Activated naive CD8-positive, alpha-beta T cell treated with anti-CD3 and anti-CD28 coated beads, Interleukin-2, amount 10 ng/mL, durations not matched to agents 7 days and 5 days (primary cell): ENCODE results near the gene SLC35F3. TPM values are rescaled to one million over a fixed set of nuclear protein-coding genes. Genes with fewer than 3 reads are reported as not detected.

ENCODE experiments used
- ATAC-seq: fragments of 150-1000 bp; cut with Tn5 transposase; one replicate; pipeline ENCODE4 v1.10.0; 2021; ENCODE audit warnings: low read depth, moderate library complexity
- POLR2A ChIA-PET: fragments of 350-600 bp; sonication (Branson Sonifier 250); formaldehyde crosslinking; loops from one replicate; lab custom pipeline; 2021; ENCODE audit warnings: antibody characterized with exemption; lab: Charles Lee
- DNase-seq: peaks from one replicate; pipeline ENCODE4 v3.0.0; 2021
- H3K27ac Mint-ChIP-seq: one replicate; pipeline ENCODE4 v1.8.0; 2022; ENCODE audit warnings: mild to moderate bottlenecking, mixed read lengths
- H3K27me3 Mint-ChIP-seq: one replicate; pipeline ENCODE4 v1.8.0; 2022; ENCODE audit warnings: mild to moderate bottlenecking, moderate library complexity, mixed read lengths
- H3K36me3 Mint-ChIP-seq: one replicate; pipeline ENCODE4 v1.8.0; 2021; ENCODE audit warnings: mild to moderate bottlenecking, mixed read lengths
- H3K4me1 Mint-ChIP-seq: one replicate; pipeline ENCODE4 v1.8.0; 2021; ENCODE audit warnings: mixed read lengths
- H3K4me3 Mint-ChIP-seq: one replicate; pipeline ENCODE4 v1.8.0; 2022; ENCODE audit warnings: mild to moderate bottlenecking, moderate library complexity, mixed read lengths
- H3K9me3 Mint-ChIP-seq: one replicate; pipeline ENCODE4 v1.8.0; 2021; ENCODE audit warnings: mixed read lengths
- total RNA-seq, 2 experiments: library from RNA; stranded (reverse); gene quantifications; one replicate each; pipeline ENCODE4 v1.2.3, GENCODE V29; 2021

The SLC35F3 gene
- total RNA-seq, 2 experiments from 2014 or later, result 33.8 to 36.4 TPM

DNA sequence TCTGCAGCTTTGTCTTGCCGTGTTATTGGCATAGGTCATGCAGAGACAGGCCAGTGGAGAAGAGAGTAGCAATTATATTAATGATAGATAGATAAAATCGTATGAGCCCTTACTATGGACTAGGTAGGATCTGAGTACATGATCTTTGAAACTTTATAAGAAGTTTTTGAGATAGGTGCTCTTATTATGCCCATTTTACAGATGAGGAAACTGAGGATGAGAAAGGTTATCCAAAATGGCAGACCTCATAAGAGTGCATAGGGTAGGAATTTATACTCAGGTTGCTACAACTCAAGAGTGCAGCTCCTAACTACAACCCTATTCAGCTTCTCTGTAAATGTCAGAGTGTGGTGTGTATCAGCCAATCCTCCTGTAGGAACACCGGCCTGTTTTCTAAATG is 89.6 kb downstream of the SLC35F3 start:
- DNase-seq (no peak), ATAC-seq (no peak)
- no peak overlapping the region for H3K4me3 Mint-ChIP-seq
- H3K4me1 Mint-ChIP-seq, result no peaks in the 10 kb centered on the region
- no peaks in the 10 kb centered on the region for H3K36me3 Mint-ChIP-seq
- no peak overlapping the region for H3K27ac Mint-ChIP-seq
- no peaks in the 10 kb centered on the region for H3K9me3 Mint-ChIP-seq
- H3K27me3 Mint-ChIP-seq, result peaks cover 9% of the 10 kb centered on the region
- POLR2A ChIA-PET, result no interaction called here

DNA sequence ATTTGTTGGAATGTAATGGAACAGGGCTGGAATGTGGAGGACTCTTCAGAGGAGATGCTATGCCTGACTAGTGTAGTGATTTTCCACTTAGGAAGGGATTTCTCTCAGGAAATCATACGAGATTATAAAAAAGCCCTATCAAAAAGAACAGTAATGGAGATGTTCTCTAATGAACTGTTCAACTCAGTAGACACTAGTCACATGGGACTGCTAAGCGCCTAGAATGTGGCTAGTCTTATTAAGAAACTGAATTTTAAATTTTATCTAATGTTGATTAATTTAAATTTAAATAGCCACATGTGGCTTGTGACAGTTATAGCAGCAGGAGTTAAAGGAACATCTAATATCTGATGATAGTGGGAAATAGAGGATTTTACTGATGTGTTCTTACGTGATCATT is 94.0 kb downstream of the SLC35F3 start:
- H3K27me3 Mint-ChIP-seq, result peaks cover 2% of the 10 kb centered on the region
- DNase-seq (no peak), ATAC-seq (no peak)
- H3K4me1 Mint-ChIP-seq, result no peaks in the 10 kb centered on the region
- POLR2A ChIA-PET, result no interaction called here
- H3K9me3 Mint-ChIP-seq, result no peaks in the 10 kb centered on the region
- no peak overlapping the region for H3K4me3 Mint-ChIP-seq
- no peak overlapping the region for H3K27ac Mint-ChIP-seq
- H3K36me3 Mint-ChIP-seq, result no peaks in the 10 kb centered on the region

DNA sequence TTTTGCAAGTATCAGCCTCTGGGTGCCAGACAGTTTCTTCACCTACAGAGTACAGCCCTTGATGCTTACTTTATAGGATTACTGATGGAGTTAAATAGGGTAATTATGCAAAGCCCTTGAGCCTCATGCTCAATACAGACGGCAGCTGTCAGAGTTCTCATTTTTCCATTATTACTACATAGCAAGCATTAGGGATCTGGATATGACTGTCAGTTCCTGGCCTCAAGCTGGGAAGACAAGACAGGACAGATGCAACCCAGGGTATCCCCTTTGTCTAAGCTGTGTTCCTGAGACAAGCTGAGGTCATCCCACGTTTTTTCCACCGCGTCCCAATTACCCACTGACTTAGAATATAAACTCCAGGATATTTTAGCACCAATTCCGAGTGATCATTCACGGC is 94.4 kb downstream of the SLC35F3 start:
- H3K9me3 Mint-ChIP-seq, result no peaks in the 10 kb centered on the region
- H3K27ac Mint-ChIP-seq, result no peak overlapping the region
- DNase-seq, result no peak
- ATAC-seq, result no peak
- no peaks in the 10 kb centered on the region for H3K36me3 Mint-ChIP-seq
- POLR2A ChIA-PET, result no interaction called here
- H3K27me3 Mint-ChIP-seq, result peaks cover 2% of the 10 kb centered on the region
- no peaks in the 10 kb centered on the region for H3K4me1 Mint-ChIP-seq
- no peak overlapping the region for H3K4me3 Mint-ChIP-seq

DNA sequence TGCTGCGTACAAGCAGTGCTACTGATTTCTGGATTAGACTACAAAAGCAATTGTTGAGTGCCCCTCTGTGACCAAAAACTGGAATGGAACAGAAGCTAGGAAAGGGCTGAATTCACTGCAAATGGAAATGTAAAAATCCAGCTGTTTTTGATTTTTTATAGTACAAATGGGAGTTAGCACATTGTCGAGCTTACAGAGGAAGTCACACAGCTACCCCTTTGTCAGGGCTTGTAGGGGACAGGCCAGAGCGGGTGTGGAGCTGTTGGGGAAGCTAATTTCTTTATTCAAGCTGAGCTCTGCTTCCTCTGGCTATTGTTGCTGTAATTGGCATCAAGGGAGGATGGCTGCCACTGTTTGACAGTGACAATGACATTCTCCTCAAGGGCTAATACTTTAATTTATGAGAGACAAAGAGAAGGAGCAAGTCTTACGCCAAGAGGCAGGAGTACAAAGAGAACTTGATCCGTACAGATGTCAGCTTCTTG is 96.1 kb downstream of the SLC35F3 start:
- Mint-ChIP-seq H3K4me1 (no peaks in the 10 kb centered on the region), H3K9me3 (no peaks in the 10 kb centered on the region), H3K27ac (no peak overlapping the region), H3K27me3 (peaks cover 2% of the 10 kb centered on the region), H3K36me3 (no peaks in the 10 kb centered on the region), H3K4me3 (no peak overlapping the region)
- POLR2A ChIA-PET, result no interaction called here
- DNase-seq (no peak), ATAC-seq (no peak)

DNA sequence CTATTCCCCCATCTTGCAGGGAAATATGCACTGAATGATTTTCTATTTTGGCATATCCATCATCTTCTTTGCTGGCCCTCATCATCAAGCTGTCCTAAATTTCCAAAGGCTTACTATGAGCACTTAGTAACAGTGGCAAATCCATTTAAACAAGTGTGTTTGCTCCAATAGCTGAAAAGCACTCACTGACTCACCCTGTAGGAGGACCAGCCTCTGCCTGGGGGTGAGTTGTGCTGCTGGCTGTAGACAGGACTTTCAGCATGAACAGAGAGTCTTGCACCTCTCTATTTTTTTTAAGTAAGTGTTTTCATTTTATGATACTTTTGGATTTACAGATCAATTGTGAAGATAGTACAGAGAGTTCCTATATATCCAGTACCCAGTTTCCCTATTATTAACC is 97.3 kb downstream of the SLC35F3 start:
- no peak for DNase-seq
- POLR2A ChIA-PET, result no interaction called here
- H3K4me1 Mint-ChIP-seq, result no peaks in the 10 kb centered on the region
- peaks cover 5% of the 10 kb centered on the region for H3K27me3 Mint-ChIP-seq
- no peaks in the 10 kb centered on the region for H3K36me3 Mint-ChIP-seq
- H3K27ac Mint-ChIP-seq, result no peak overlapping the region
- no peaks in the 10 kb centered on the region for H3K9me3 Mint-ChIP-seq
- no peak for ATAC-seq
- no peak overlapping the region for H3K4me3 Mint-ChIP-seq

DNA sequence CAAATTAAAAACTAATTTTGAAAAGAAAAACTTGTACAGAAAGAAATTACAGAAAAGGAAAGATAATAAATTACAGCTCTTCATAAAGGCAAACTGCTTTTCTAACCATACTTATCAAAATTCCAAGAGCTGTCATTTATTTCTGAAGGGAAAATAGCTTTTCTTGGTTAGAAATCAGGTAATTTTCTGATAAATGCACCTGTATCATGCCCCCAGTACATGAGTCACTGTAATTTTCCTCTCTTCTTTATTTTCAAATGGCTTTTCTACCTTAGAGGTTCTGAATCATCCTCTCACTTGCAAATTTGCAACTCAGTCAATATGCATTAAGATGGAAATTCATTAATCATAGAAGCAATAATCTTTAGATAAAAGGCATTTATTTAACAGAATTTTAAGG is 100.1 kb downstream of the SLC35F3 start:
- Mint-ChIP-seq H3K4me3 (no peak overlapping the region), H3K27ac (no peak overlapping the region), H3K27me3 (peaks cover 7% of the 10 kb centered on the region), H3K36me3 (no peaks in the 10 kb centered on the region), H3K4me1 (no peaks in the 10 kb centered on the region), H3K9me3 (no peaks in the 10 kb centered on the region)
- DNase-seq (no peak), ATAC-seq (no peak)
- POLR2A ChIA-PET, result no interaction called here

DNA sequence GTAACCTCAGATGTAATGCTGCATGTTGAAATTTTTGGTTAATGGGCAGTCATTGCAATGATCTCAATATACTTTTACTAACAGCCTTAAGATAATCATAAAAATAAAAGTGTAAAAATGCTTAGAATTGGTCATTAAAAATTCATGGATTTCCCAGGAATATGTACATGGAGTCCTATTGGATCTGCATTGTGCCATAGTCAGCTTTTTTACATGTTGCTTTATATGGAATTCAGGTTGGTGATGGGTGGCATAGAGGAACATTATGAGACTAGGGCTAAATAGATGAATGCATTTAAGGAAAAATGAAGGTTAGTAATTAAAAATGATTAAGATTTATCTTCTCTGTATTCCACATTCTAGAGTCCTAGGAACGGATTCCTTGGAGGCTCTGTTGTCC is 103.2 kb downstream of the SLC35F3 start:
- Mint-ChIP-seq H3K9me3 (no peaks in the 10 kb centered on the region), H3K4me3 (no peak overlapping the region), H3K27ac (no peak overlapping the region), H3K27me3 (peaks cover 10% of the 10 kb centered on the region), H3K4me1 (no peaks in the 10 kb centered on the region), H3K36me3 (no peaks in the 10 kb centered on the region)
- DNase-seq (no peak), ATAC-seq (no peak)
- POLR2A ChIA-PET, result no interaction called here

DNA sequence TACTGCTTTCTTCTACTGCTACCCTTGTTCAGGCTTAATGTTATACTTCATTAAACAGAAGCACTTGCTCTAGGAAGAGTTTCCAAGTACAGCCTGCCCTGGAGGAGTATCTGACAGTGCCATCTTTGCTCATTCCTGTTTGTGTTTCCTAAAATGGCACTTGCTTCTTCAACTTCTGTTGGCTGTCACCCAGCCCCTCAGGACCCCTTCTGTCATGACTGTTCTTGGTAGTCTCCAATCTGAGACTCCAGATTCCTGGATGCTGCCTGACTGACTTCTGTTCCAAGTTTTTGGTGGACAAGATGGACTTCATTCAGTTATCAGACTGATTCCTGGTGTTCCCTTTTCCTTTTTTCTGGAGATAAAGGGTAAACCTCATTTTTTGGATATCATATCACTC is 104.1 kb downstream of the SLC35F3 start:
- ATAC-seq (no peak), DNase-seq (no peak)
- Mint-ChIP-seq H3K27me3 (peaks cover 14% of the 10 kb centered on the region), H3K4me1 (no peaks in the 10 kb centered on the region), H3K36me3 (no peaks in the 10 kb centered on the region), H3K27ac (no peak overlapping the region), H3K4me3 (no peak overlapping the region), H3K9me3 (no peaks in the 10 kb centered on the region)
- POLR2A ChIA-PET, result no interaction called here

DNA sequence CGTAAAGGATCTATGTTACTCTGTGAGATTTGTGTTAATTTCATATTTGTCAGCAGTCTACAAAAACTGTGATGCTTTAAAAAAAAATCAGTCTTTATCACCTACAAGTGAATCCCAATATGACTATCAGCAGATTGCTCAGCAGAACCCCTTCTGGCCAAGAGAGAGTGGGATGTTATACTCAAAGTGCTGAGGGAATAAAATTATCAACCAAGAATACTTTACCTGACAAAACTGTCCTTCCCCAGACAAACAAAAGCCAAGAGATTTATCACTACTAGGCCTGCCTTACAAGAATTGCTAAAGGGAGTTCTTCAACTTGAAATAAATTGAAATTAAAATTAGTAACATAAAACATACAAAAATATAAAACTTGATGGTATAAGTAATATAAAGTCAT is 105.2 kb downstream of the SLC35F3 start:
- Mint-ChIP-seq H3K9me3 (no peaks in the 10 kb centered on the region), H3K4me1 (no peaks in the 10 kb centered on the region), H3K27me3 (peaks cover 17% of the 10 kb centered on the region), H3K36me3 (no peaks in the 10 kb centered on the region), H3K27ac (no peak overlapping the region), H3K4me3 (no peak overlapping the region)
- DNase-seq (no peak), ATAC-seq (no peak)
- POLR2A ChIA-PET, result no interaction called here

DNA sequence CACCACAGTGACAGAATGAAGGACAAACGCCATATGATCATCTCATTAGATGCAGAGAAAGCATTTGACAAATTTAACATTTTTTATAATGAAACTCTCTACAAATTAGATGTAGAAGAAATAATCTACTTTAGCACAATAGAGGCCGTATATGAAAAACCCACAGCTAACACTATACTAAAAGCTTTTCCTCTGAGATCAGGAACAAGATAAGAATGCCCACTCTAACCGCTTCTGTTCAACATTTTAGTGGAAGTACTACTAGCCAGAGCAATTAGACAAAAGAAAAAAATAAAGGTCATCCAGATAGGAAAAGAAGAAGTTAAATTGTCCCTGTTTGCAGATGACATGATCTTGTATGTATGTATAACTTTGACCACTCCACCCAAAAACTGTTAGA is 109.7 kb downstream of the SLC35F3 start:
- POLR2A ChIA-PET, result no interaction called here
- Mint-ChIP-seq H3K27ac (no peak overlapping the region), H3K4me3 (no peak overlapping the region), H3K4me1 (no peaks in the 10 kb centered on the region), H3K36me3 (no peaks in the 10 kb centered on the region), H3K27me3 (peaks cover 12% of the 10 kb centered on the region), H3K9me3 (no peaks in the 10 kb centered on the region)
- DNase-seq (no peak), ATAC-seq (no peak)

DNA sequence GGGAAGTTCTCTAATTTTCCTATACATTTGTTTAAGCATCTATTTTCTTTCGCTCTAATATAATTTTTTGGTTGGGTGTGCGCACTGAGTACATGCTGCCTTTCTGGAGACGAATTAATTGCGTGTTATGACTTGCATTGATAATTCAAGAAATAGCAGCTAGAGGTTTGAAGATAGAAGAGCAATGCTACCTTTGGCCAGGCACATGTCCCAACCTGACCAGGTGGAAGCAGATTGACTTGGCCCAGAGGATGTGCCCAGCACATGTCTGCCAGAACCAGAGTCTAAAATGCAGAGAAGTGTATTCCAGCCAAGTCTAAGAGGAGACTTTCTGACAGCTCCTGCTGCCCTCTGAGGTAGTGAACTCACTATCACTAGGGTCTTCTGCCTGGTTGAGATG is 114.3 kb downstream of the SLC35F3 start:
- ATAC-seq (no peak), DNase-seq (no peak)
- POLR2A ChIA-PET, result no interaction called here
- no peaks in the 10 kb centered on the region for H3K4me1 Mint-ChIP-seq
- H3K4me3 Mint-ChIP-seq, result no peak overlapping the region
- H3K27ac Mint-ChIP-seq, result no peak overlapping the region
- H3K9me3 Mint-ChIP-seq, result no peaks in the 10 kb centered on the region
- no peaks in the 10 kb centered on the region for H3K36me3 Mint-ChIP-seq
- H3K27me3 Mint-ChIP-seq, result peaks cover 4% of the 10 kb centered on the region

DNA sequence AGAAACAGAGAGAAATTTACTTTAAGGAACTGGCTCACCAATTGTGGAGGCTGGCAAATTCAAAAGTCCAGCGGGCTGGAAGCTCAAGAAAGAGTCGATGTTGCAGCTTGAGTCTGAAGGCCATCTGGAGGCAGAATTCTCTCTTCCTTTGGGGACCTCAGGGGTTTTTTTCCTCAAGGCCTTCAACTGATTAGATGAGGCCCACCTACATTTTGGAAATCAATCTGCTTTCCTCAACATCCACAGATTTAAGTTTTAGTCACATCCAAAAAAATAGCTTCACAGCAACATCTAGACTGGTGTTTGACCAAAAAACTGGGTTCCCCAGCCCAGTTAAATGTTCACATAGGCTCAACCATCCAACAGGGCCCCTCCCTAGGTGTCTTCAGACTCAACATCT is 114.9 kb downstream of the SLC35F3 start:
- H3K4me3 Mint-ChIP-seq, result no peak overlapping the region
- no peaks in the 10 kb centered on the region for H3K4me1 Mint-ChIP-seq
- POLR2A ChIA-PET, result interaction anchor here (0.6 kb wide), 1 partner anchor 602 kb away, joined by 3 read pairs; no protein-coding TSS in a partner anchor

DNA sequence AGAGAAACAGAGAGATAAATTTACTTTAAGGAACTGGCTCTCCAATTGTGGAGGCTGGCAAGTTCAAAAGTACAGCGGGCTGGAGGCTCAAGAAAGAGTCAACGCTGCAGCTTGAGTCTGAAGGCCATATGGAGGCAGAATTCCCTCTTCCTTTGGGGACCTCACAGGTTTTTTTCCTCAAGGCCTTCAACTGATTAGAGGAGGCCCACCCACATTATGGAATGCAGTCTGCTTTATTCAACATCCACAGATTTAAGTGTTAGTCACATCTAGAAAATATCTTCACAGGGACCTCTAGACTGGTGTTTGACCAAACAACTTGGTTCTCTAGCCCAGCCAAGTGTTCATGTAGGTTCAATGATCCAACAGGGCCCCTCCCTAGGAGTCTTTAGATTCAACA is 117.8 kb downstream of the SLC35F3 start:
- Mint-ChIP-seq H3K27me3 (no peaks in the 10 kb centered on the region), H3K4me1 (no peaks in the 10 kb centered on the region), H3K27ac (no peak overlapping the region), H3K9me3 (no peaks in the 10 kb centered on the region), H3K36me3 (no peaks in the 10 kb centered on the region), H3K4me3 (no peak overlapping the region)
- POLR2A ChIA-PET, result no interaction called here
- no peak for ATAC-seq
- no peak for DNase-seq

More for the DNA sequence above, 114.9 kb downstream of the SLC35F3 start:
- DNase-seq (no peak), ATAC-seq (no peak)
- Mint-ChIP-seq H3K27me3 (peaks cover 1% of the 10 kb centered on the region), H3K36me3 (no peaks in the 10 kb centered on the region), H3K9me3 (no peaks in the 10 kb centered on the region), H3K27ac (no peak overlapping the region)

DNA sequence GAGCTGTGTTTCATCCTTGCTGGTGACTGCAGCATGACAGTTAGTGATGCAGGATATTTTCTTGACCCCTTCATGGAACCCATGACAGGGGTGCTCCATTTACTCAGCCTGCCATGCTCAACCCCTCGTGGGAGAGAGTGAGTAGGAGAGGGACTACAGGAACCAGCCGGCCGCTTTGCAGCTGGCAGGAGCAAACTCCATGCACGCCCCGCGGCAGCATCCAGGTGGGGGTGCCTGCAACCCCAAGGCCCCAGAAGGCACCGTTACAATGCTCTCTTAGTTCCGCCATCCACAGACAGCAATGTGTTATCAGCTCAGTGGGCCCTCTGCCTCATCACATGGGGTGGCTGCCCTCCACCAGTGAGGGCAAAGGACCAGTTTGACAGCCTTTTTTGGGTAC is 135.1 kb downstream of the SLC35F3 start:
- ATAC-seq (no peak), DNase-seq (no peak)
- no peaks in the 10 kb centered on the region for H3K36me3 Mint-ChIP-seq
- no peak overlapping the region for H3K27ac Mint-ChIP-seq
- no peak overlapping the region for H3K4me3 Mint-ChIP-seq
- no peaks in the 10 kb centered on the region for H3K9me3 Mint-ChIP-seq
- no peaks in the 10 kb centered on the region for H3K4me1 Mint-ChIP-seq
- H3K27me3 Mint-ChIP-seq, result peaks cover 8% of the 10 kb centered on the region
- POLR2A ChIA-PET, result no interaction called here
